Liver (tissue), 9 donors: ENCODE results near the gene AGTRAP. TPM values are rescaled to one million over a fixed set of nuclear protein-coding genes. Genes with fewer than 3 reads are reported as not detected.

Experiments used
- DNase-seq: peaks from one replicate; pipeline ENCODE4 v3.0.0-alpha.2; 2017; ENCODE audit warnings: low spot score
- H3K27ac ChIP-seq, 2 donors: one replicate each; pipeline ENCODE4 v1.7.0; 2013; ENCODE audit warnings: inconsistent platforms in 2 of 2, low read length in 2 of 2, control low read depth in 1 of 2, low read depth in 1 of 2, mild to moderate bottlenecking in 1 of 2
- H3K27me3 ChIP-seq, 4 donors: one replicate each; pipeline versions ENCODE4 v1.6.1 to v1.7.0; 2013; ENCODE audit warnings: low read length in 3 of 4, inconsistent platforms in 1 of 4, mild to moderate bottlenecking in 1 of 4, moderate library complexity in 1 of 4; ENCODE audit not compliant: control insufficient read depth in 4 of 4, insufficient read depth in 4 of 4
- H3K36me3 ChIP-seq, 4 donors: one replicate each; pipeline versions ENCODE4 v1.6.1 to v1.7.0; 2013; ENCODE audit warnings: low read length in 3 of 4, mild to moderate bottlenecking in 3 of 4, low read depth in 1 of 4, moderate library complexity in 1 of 4; ENCODE audit not compliant: control insufficient read depth in 4 of 4, insufficient read depth in 3 of 4
- H3K4me1 ChIP-seq, 4 donors: one replicate each; pipeline versions ENCODE4 v1.6.1 to v1.7.0; 2013; ENCODE audit warnings: low read length in 3 of 4, mild to moderate bottlenecking in 3 of 4, moderate library complexity in 1 of 4; ENCODE audit not compliant: control insufficient read depth in 4 of 4, insufficient read depth in 4 of 4
- H3K4me3 ChIP-seq, 3 donors: one replicate each; pipeline versions ENCODE4 v1.6.1 to v1.7.0; 2013; ENCODE audit warnings: low read length in 3 of 3, control low read depth in 1 of 3, low read depth in 1 of 3, mild to moderate bottlenecking in 1 of 3
- H3K9ac ChIP-seq, 2 donors: one replicate each; pipeline ENCODE4 v1.7.0; 2013; ENCODE audit warnings: low read length in 2 of 2, mild to moderate bottlenecking in 2 of 2, moderate library complexity in 2 of 2, control low read depth in 1 of 2, low read depth in 1 of 2
- H3K9me3 ChIP-seq, 4 donors: one replicate each; pipeline versions ENCODE4 v1.6.1 to v1.7.0; 2013; ENCODE audit warnings: low read length in 3 of 4; ENCODE audit not compliant: control insufficient read depth in 4 of 4
- ATF3 ChIP-seq: IDR thresholded peaks from 2 replicates; pipeline ENCODE4 v1.6.1; 2016; ENCODE audit warnings: antibody characterized with exemption
- CTCF ChIP-seq: fragments of 150-350 bp; IDR thresholded peaks from 2 replicates; pipeline ENCODE4 v1.5.1; 2017; ENCODE audit warnings: improper control_type of control experiment, low read depth, low read length; ENCODE audit not compliant: missing input control
- EGR1 ChIP-seq, 2 donors: IDR thresholded peaks; 2 replicates each; pipeline ENCODE4 v1.6.1; 2016 to 2018; ENCODE audit warnings: antibody characterized with exemption in 2 of 2, low read depth in 2 of 2
- FOXA1 ChIP-seq: IDR thresholded peaks from 2 replicates; pipeline ENCODE4 v1.6.1; 2016; ENCODE audit warnings: antibody characterized with exemption
- FOXA2 ChIP-seq: IDR thresholded peaks from 2 replicates; pipeline ENCODE4 v1.6.1; 2016; ENCODE audit warnings: antibody characterized with exemption
- GABPA ChIP-seq, 2 donors: IDR thresholded peaks in 1 of 2; conservative IDR thresholded peaks in 1 of 2; 2 replicates each; pipeline ENCODE4 v1.6.1; 2016; ENCODE audit warnings: antibody characterized with exemption in 2 of 2, mild to moderate bottlenecking in 1 of 2, moderate library complexity in 1 of 2
- HNF4A ChIP-seq, 2 donors: conservative IDR thresholded peaks; 2 replicates each; pipeline ENCODE4 v1.6.1; 2016; ENCODE audit warnings: antibody characterized with exemption in 2 of 2, mild to moderate bottlenecking in 2 of 2
- HNF4G ChIP-seq: IDR thresholded peaks from 2 replicates; pipeline ENCODE4 v1.6.1; 2016; ENCODE audit warnings: antibody characterized with exemption
- JUND ChIP-seq, 2 donors: IDR thresholded peaks; 2 replicates each; pipeline ENCODE4 v1.6.1; 2016; ENCODE audit warnings: antibody characterized with exemption in 2 of 2
- MAX ChIP-seq: IDR thresholded peaks from 2 replicates; pipeline ENCODE4 v1.6.1; 2016; ENCODE audit warnings: antibody characterized with exemption
- NR2F2 ChIP-seq: IDR thresholded peaks from 2 replicates; pipeline ENCODE4 v1.6.1; 2016; ENCODE audit warnings: antibody characterized with exemption
- RAD21 ChIP-seq, 2 donors: IDR thresholded peaks; 2 replicates each; pipeline ENCODE4 v1.6.1; 2016; ENCODE audit warnings: antibody characterized with exemption in 2 of 2, mild to moderate bottlenecking in 2 of 2
- REST ChIP-seq: IDR thresholded peaks from 2 replicates; pipeline ENCODE4 v1.6.1; 2016; ENCODE audit warnings: antibody characterized with exemption, mild to moderate bottlenecking
- RXRA ChIP-seq, 2 donors: IDR thresholded peaks; 2 replicates each; pipeline ENCODE4 v1.6.1; 2017 to 2018; ENCODE audit warnings: antibody characterized with exemption in 2 of 2, mild to moderate bottlenecking in 1 of 2
- SP1 ChIP-seq: IDR thresholded peaks from 2 replicates; pipeline ENCODE4 v1.6.1; 2018; ENCODE audit warnings: antibody characterized with exemption, mild to moderate bottlenecking
- TAF1 ChIP-seq: conservative IDR thresholded peaks from 2 replicates; pipeline ENCODE4 v1.6.1; 2016; ENCODE audit warnings: antibody characterized with exemption, mild to moderate bottlenecking
- YY1 ChIP-seq: IDR thresholded peaks from 2 replicates; pipeline ENCODE4 v1.6.1; 2016; ENCODE audit warnings: antibody characterized with exemption, mild to moderate bottlenecking
- ZBTB33 ChIP-seq: IDR thresholded peaks from 2 replicates; pipeline ENCODE4 v1.6.1; 2016; ENCODE audit warnings: antibody characterized with exemption
- WGBS: extraction: QIAGEN DNeasy Blood & Tissue Kit; methylation state at CpG from one replicate; pipeline ENCODE4 v1.1.7; 2013; 5-methylcytosine and 5-hydroxymethylcytosine counted together
- polyA plus RNA-seq, 2 donors: library from polyadenylated mRNA; stranded (reverse) in 1 of 2; unstranded in 1 of 2; fragments of 200-250 nt in 1 of 2; fragments of >200 nt in 1 of 2; fragmentation: Nextera tagmentation in 1 of 2; extraction: Ambion mirVana in 1 of 2; gene quantifications; one replicate each; pipeline versions ENCODE4 v1.2.1 to v1.2.3, GENCODE V29; 2013 to 2015
- total RNA-seq, 2 donors: library from RNA; depleted of rRNA; stranded (reverse); fragments of >200 nt; gene quantifications; one replicate each; pipeline ENCODE4 v1.2.3, GENCODE V29; 2014
- donor health status: healthy.
- donor health status: healthy.
- donor health status: healthy.
- donor health status: healthy.
- donor health status: healthy.

AGTRAP gene
- total and polyA plus RNA-seq, 4 donors = 8.5 to 19.3 (median 17.5) TPM

- Histone ChIP-seq H3K9ac (no peak overlapping the region), H3K36me3 (no peaks in the 10 kb centered on the region), H3K4me3 (no peak overlapping the region), H3K27me3 (no peaks in the 10 kb centered on the region), H3K9me3 (no peaks in the 10 kb centered on the region), H3K4me1 (peaks cover 1 to 13% (median 8%) of the 10 kb centered on the region in 4 donors), H3K27ac (no peak overlapping the region)
- no peak for DNase-seq
- TF ChIP-seq YY1 (no peak), HNF4G (no peak), SP1 (no peak), EGR1 (IDR thresholded peaks at IDR 0.05; ENCODE audit: low read depth in 2 of 2) (no peak), TAF1 (no peak), ATF3 (no peak), MAX (no peak), GABPA (IDR thresholded peaks at IDR 0.05 in 1 of 2, conservative IDR thresholded peaks at IDR 0.05 in 1 of 2) (no peak), ZBTB33 (no peak), JUND (IDR thresholded peaks at IDR 0.05) (no peak), FOXA1 (no peak), REST (no peak), RAD21 (IDR thresholded peaks at IDR 0.05) (no peak), RXRA (IDR thresholded peaks at IDR 0.05) (no peak), FOXA2 (no peak), HNF4A (conservative IDR thresholded peaks at IDR 0.05) (no peak), CTCF (no peak), NR2F2 (no peak)
- 69% methylated on average over 15 of the region's 15 CpGs for WGBS
Observed at GRCh38 chr1:11740258-11741192, 4.6 kb downstream of the AGTRAP start.
